Stimulated activated memory B cell treated with anti-CD40 and anti-IgM and Interleukin-4, amounts not matched to agents 10 μg/mL and 1 μg/mL and 100 μg/mL, for 72 hours (primary cell): ENCODE data around the gene SFXN2.
A peak's percentile ranks its signal among the peaks of the same experiment; 100 is the strongest.
"Not testable (repeated sequence)": the region's sequence is repeated elsewhere in the genome, so short reads cannot be mapped to it uniquely, and the experiment has no call there.

ENCODE experiments used
- ATAC-seq: fragments of 150-1000 bp; cut with Tn5 transposase; 2 replicates; pipeline ENCODE4 v1.10.0; 2021
- H3K27ac Mint-ChIP-seq: one replicate; pipeline ENCODE4 v1.8.0; 2022; ENCODE audit warnings: mild to moderate bottlenecking, mixed read lengths
- H3K27me3 Mint-ChIP-seq: one replicate; pipeline ENCODE4 v1.8.0; 2022; ENCODE audit warnings: mixed read lengths
- H3K36me3 Mint-ChIP-seq: one replicate; pipeline ENCODE4 v1.8.0; 2022; ENCODE audit warnings: mixed read lengths
- H3K4me1 Mint-ChIP-seq: one replicate; pipeline ENCODE4 v1.8.0; 2022; ENCODE audit warnings: mixed read lengths
- H3K4me3 Mint-ChIP-seq: one replicate; pipeline ENCODE4 v1.8.0; 2022; ENCODE audit warnings: mild to moderate bottlenecking, moderate library complexity, mixed read lengths
- H3K9me3 Mint-ChIP-seq: one replicate; pipeline ENCODE4 v1.8.0; 2022; ENCODE audit warnings: mixed read lengths

The SFXN2 gene

GRCh38 chr10:102745157-102745556 lies 30.7 kb downstream of the SFXN2 start:
- Mint-ChIP-seq H3K9me3 (peaks cover 5% of the 10 kb centered on the region), H3K27ac (peak overlapping the region; percentile 87), H3K4me1 (peaks cover 44% of the 10 kb centered on the region), H3K4me3 (peak overlapping the region; percentile 91), H3K27me3 (no peaks in the 10 kb centered on the region), H3K36me3 (peaks cover 11% of the 10 kb centered on the region)
- no peak for ATAC-seq

- H3K36me3 Mint-ChIP-seq: peaks cover 22% of the 10 kb centered on the region
- H3K4me1 Mint-ChIP-seq: peaks cover 48% of the 10 kb centered on the region
- no peaks in the 10 kb centered on the region for H3K27me3 Mint-ChIP-seq
- H3K4me3 Mint-ChIP-seq: no peak overlapping the region
- H3K27ac Mint-ChIP-seq: peak overlapping the region; percentile 39
- no peak for ATAC-seq
- H3K9me3 Mint-ChIP-seq: no peaks in the 10 kb centered on the region
Observed at GRCh38 chr10:102752266-102752930, 38.0 kb downstream of the SFXN2 start.

DNA sequence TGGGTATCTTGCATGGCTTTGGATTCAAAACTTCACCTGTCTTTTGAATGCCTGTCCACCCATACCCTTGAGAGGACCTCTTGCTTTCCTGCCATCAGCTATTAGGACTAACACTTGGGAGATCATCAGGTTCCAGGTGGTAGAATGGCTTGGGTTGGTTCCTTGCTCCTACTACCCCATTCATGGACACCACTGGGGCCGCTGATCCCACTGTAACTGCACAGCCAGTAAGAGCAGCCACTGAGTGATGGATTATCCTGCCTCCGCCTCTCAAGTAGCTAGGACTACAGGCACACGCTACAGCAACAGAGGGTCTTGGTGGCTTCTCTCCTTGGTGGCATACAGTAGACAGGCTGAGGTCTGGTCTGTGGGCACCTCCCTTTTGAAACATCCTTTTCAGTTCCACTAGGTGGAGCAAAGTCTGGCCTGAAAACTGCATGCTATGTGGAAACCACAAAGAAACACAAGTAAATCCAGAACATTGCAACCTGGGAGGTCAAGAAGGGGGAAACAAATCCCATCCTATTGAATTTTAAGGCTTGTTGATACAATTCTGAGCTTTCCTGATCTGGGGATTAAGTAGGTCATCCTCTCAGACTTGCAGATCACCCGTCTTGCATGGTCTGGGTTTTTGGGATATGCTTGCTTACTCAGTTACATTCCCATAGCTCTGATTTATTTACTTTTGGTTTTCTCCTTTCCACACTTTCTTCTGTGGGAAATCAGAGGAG lies 38.7 kb downstream of the SFXN2 start:
- peaks cover 20% of the 10 kb centered on the region for H3K36me3 Mint-ChIP-seq
- no peak overlapping the region for H3K4me3 Mint-ChIP-seq
- H3K27me3 Mint-ChIP-seq: no peaks in the 10 kb centered on the region
- peak overlapping the region; percentile 39 for H3K27ac Mint-ChIP-seq
- peaks cover 52% of the 10 kb centered on the region for H3K4me1 Mint-ChIP-seq
- no peaks in the 10 kb centered on the region for H3K9me3 Mint-ChIP-seq
- peak; percentile 68 for ATAC-seq

DNA sequence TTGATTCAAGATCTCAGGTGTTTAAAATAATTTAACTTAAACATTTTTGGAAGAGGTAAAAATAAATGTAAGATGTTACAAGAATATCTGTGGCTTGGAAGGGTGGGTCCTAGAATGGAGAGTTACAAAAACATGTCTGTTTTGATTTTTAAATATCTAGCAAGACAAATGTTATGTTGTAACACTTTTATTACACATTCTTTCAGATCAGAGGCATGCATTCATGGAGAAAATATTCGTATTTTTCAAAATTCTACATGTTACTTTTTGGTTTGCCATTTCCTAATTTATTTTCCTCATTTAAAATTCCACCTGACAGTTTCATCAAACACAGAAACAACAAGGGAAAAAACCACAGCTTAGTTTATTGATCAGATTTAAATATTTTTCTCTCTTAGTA lies 39.3 kb downstream of the SFXN2 start:
- no peak for ATAC-seq
- H3K36me3 Mint-ChIP-seq: peaks cover 20% of the 10 kb centered on the region
- H3K4me3 Mint-ChIP-seq: no peak overlapping the region
- no peak overlapping the region for H3K27ac Mint-ChIP-seq
- no peaks in the 10 kb centered on the region for H3K9me3 Mint-ChIP-seq
- no peaks in the 10 kb centered on the region for H3K27me3 Mint-ChIP-seq
- peaks cover 52% of the 10 kb centered on the region for H3K4me1 Mint-ChIP-seq

DNA sequence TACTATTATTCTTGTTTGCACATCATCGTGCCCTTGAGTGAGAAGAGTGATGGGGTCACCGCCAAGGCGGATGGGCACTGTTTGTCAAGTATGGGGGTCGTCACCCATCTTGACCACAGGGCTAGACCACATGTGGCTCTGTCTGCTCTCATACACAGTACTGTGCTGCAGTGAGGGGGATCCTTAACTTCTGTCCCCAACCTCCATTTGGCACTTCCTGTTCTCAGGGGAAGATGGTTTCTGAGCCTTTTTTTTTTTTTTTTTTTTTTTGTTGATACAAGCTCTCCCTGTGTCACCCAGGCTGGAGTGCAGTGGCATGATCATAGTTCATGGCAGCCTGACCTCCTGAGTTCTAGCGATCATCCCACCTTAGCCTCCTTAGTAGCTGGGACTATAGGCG lies 42.9 kb downstream of the SFXN2 start:
- H3K27me3 Mint-ChIP-seq: no peaks in the 10 kb centered on the region
- peaks cover 3% of the 10 kb centered on the region for H3K9me3 Mint-ChIP-seq
- H3K27ac Mint-ChIP-seq: no peak overlapping the region
- H3K4me1 Mint-ChIP-seq: peaks cover 39% of the 10 kb centered on the region
- H3K36me3 Mint-ChIP-seq: peaks cover 24% of the 10 kb centered on the region
- H3K4me3 Mint-ChIP-seq: no peak overlapping the region
- no peak for ATAC-seq

GRCh38 chr10:102758240-102758932 lies 44.0 kb downstream of the SFXN2 start:
- Mint-ChIP-seq H3K4me1 (peaks cover 35% of the 10 kb centered on the region), H3K27me3 (no peaks in the 10 kb centered on the region), H3K4me3 (no peak overlapping the region), H3K36me3 (peaks cover 30% of the 10 kb centered on the region), H3K27ac (peak overlapping the region; percentile 5), H3K9me3 (peaks cover 3% of the 10 kb centered on the region)
- ATAC-seq: no peak

GRCh38 chr10:102758933-102759262 lies 44.5 kb downstream of the SFXN2 start:
- H3K27me3 Mint-ChIP-seq, ATAC-seq, H3K9me3 Mint-ChIP-seq, H3K4me3 Mint-ChIP-seq: not testable (repeated sequence)
- H3K4me1 Mint-ChIP-seq: peaks cover 33% of the 10 kb centered on the region
- H3K36me3 Mint-ChIP-seq: peaks cover 30% of the 10 kb centered on the region
- peak overlapping the region; percentile 5 for H3K27ac Mint-ChIP-seq

DNA sequence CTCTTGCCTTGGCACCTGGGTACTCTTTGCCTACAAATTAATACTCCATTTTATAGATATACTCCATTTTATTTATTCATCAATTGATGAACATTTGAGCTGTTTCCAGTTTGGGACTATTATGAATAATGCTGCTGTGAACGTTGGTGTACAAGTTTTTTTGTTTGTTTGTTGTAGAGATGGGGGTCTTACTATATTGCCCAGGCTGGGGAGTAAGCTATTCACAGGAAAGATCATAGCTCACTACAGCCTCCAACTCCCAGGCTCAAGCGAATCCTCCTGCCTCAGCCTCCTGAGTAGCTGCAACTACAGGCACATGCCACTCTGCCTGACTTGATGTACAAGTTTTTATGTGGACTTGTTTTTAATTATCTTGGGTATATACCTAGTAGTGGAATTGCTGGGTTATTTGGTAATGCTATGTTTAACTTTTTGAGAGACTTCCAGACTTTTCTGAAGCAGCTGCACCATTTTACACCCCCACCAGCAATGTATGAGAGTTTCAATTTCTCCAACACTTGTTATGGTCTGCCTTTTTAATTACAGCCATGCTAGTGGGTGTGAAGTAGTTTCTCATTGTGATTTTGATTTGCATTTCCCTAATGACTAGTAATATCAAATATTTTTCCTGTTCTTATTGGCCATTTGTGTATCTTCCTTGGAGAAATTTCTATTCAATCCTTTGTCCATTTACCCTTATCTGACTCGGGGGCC lies 45.2 kb downstream of the SFXN2 start:
- Mint-ChIP-seq H3K36me3 (peaks cover 30% of the 10 kb centered on the region), H3K27ac (no peak overlapping the region), H3K4me1 (peaks cover 33% of the 10 kb centered on the region), H3K4me3 (no peak overlapping the region), H3K27me3 (no peaks in the 10 kb centered on the region), H3K9me3 (peaks cover 3% of the 10 kb centered on the region)
- no peak for ATAC-seq

DNA sequence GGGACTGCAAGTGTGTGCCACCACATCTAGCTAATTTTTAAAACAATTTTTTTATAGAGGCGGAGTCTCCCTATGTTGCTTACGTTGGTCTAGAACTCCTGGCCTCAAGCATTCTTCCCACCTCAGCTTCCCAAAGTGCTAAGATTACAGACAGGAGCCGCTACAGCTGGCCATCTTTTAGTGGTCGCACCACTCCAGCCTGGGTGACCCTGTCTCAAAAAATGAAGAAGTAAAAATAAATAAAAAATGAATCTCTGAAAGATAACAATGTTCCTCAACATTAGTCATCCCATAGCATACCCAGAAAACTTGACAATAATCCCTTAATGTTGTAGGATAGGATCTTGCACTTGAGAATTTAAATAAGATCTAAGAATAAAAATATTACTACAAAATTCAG lies 47.5 kb downstream of the SFXN2 start:
- no peaks in the 10 kb centered on the region for H3K27me3 Mint-ChIP-seq
- ATAC-seq: no peak
- peaks cover 38% of the 10 kb centered on the region for H3K36me3 Mint-ChIP-seq
- H3K4me3 Mint-ChIP-seq: no peak overlapping the region
- peaks cover 28% of the 10 kb centered on the region for H3K4me1 Mint-ChIP-seq
- peaks cover 3% of the 10 kb centered on the region for H3K9me3 Mint-ChIP-seq
- H3K27ac Mint-ChIP-seq: no peak overlapping the region

GRCh38 chr10:102762401-102763015 lies 48.1 kb downstream of the SFXN2 start:
- H3K4me1 Mint-ChIP-seq: peaks cover 28% of the 10 kb centered on the region

GRCh38 chr10:102763037-102763607 lies 48.7 kb downstream of the SFXN2 start:
- no peak overlapping the region for H3K27ac Mint-ChIP-seq

More at GRCh38 chr10:102762401-102763015, 48.1 kb downstream of the SFXN2 start:
- Mint-ChIP-seq H3K4me3 (no peak overlapping the region), H3K9me3 (peaks cover 3% of the 10 kb centered on the region), H3K27me3 (no peaks in the 10 kb centered on the region), H3K27ac (no peak overlapping the region), H3K36me3 (peaks cover 38% of the 10 kb centered on the region)
- ATAC-seq: no peak

DNA sequence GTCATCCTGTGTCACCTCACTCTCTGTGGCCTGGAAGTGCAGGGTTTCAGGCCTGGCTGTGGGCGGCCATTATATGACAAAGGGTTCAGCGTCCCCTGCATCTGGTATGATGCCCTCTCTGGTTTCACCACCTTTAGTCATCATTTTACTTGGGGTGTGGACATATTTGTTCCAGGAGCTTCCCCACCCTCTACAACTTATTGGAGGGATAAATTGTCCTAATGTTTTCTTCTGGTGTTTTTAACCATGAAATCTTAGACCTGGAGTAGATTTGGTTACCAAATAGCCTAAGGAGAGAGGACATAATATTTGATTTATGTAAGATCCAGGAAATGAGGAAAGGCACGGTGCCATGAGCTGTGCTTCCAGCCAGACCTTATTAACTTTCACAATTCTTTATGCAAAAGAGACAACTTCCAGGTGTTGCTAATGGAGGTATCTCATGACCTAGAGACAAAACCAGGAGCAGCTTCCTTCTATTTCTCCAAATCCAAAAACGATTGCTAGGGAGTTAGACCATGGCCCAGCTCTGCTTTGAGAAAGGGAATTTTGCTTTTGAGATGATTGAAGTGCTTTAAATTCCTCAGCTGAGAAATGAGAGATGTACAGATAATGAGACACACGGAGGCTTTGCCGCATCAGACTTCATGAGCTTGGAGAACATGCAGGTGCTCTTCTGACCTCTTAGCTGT lies 50.2 kb downstream of the SFXN2 start:
- ATAC-seq: no peak
- peaks cover 31% of the 10 kb centered on the region for H3K36me3 Mint-ChIP-seq
- no peak overlapping the region for H3K27ac Mint-ChIP-seq
- H3K4me1 Mint-ChIP-seq: peaks cover 28% of the 10 kb centered on the region
- no peaks in the 10 kb centered on the region for H3K27me3 Mint-ChIP-seq
- no peaks in the 10 kb centered on the region for H3K9me3 Mint-ChIP-seq
- H3K4me3 Mint-ChIP-seq: no peak overlapping the region

More at GRCh38 chr10:102763037-102763607, 48.7 kb downstream of the SFXN2 start:
- H3K9me3 Mint-ChIP-seq: peaks cover 3% of the 10 kb centered on the region
- H3K4me1 Mint-ChIP-seq: peaks cover 29% of the 10 kb centered on the region
- no peak for ATAC-seq
- H3K27me3 Mint-ChIP-seq: no peaks in the 10 kb centered on the region
- H3K36me3 Mint-ChIP-seq: peaks cover 37% of the 10 kb centered on the region
- H3K4me3 Mint-ChIP-seq: no peak overlapping the region

DNA sequence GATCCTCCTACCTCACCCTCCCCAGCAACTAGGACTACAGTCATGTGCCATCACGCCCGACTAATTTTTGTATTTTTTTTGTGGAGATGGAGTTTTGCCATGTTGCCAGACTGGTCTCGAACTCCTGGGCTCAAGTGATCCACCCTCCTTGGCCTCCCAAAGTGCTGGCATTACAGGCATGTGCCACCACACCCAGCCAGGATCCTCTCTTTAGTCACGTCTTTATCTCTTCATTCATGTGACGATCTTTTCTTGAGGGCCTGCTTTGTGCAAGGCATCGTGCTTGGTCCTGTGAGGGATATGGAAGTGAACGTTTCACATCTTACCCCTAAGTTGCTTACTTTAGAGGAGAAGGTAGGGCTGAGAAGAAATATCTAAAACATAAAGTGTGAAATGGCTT lies 50.9 kb downstream of the SFXN2 start:
- no peak overlapping the region for H3K27ac Mint-ChIP-seq

More for the DNA sequence above, 50.9 kb downstream of the SFXN2 start:
- H3K4me1 Mint-ChIP-seq: peaks cover 32% of the 10 kb centered on the region
- peaks cover 24% of the 10 kb centered on the region for H3K36me3 Mint-ChIP-seq
- no peak overlapping the region for H3K4me3 Mint-ChIP-seq
- no peaks in the 10 kb centered on the region for H3K27me3 Mint-ChIP-seq
- no peaks in the 10 kb centered on the region for H3K9me3 Mint-ChIP-seq
- ATAC-seq: no peak
